ENCODE data around the gene POLD2. TPM values are rescaled to one million over a fixed set of nuclear protein-coding genes. Genes with fewer than 3 reads are reported as not detected.

Gene POLD2
- total RNA-seq, 1 donor from 2014 or later: 78.0 TPM

DNA sequence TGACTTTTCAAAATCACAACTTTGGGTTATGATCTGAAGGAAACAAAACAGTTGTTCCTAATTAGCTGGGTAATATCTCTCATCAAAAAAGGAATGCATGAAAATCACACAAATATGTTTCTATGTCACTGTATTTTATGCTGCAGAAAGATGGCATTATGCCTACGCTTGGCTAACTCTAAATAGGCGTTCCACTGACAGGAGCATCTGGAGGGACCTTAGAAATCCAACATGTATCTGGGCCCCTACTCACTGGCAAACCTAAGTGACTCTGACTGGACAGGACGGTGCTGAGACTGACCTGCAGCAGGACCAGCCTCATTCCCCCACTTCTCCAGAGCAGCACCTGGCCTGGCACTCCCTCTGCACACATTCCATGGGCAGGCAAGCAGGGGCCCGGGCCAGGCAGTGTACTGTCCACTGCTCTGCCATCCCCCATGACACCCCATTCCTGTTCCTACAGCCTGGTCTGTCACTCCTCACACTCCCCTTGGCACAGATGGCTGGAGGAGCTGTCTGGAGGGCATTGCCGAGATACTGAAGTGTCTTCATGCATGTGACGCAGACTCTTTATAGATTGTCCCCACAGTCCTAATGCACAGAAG is 20.4 kb upstream of the POLD2 start:
- no peak overlapping the region for H3K27ac ChIP-seq (replicated peaks)
- intact Hi-C loops (cut with micrococcal nuclease): no loop called here

DNA sequence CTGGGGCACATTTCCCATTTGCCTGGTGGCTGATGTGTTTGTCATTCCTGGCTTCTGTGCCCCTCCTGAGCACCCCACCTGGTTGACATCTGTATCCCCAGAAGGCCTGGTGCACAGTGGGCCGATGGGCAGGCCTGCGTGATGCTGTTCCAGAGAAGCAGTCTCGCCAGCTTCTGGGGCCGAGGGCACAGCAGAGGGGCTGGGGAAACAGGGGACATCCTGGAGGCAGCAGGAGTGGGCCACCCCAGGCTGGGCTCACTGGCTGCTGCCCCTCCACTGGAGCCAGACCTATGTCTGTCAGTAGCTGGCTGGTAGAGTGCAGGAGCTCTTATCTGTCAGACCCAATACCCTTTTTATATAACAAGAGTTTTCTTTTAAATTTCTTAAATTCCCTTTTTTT is 18.7 kb upstream of the POLD2 start:
- H3K36me3 ChIP-seq: no peaks in the 10 kb centered on the region
- H3K9me3 ChIP-seq (replicated peaks): no peaks in the 10 kb centered on the region
- H3K27ac ChIP-seq (replicated peaks): peak overlapping the region; percentile 63
- H3K4me3 ChIP-seq: no peak overlapping the region
- no peak for DNase-seq
- H3K4me1 ChIP-seq: peaks cover 30% of the 10 kb centered on the region
- TF ChIP-seq, protein P1, sequence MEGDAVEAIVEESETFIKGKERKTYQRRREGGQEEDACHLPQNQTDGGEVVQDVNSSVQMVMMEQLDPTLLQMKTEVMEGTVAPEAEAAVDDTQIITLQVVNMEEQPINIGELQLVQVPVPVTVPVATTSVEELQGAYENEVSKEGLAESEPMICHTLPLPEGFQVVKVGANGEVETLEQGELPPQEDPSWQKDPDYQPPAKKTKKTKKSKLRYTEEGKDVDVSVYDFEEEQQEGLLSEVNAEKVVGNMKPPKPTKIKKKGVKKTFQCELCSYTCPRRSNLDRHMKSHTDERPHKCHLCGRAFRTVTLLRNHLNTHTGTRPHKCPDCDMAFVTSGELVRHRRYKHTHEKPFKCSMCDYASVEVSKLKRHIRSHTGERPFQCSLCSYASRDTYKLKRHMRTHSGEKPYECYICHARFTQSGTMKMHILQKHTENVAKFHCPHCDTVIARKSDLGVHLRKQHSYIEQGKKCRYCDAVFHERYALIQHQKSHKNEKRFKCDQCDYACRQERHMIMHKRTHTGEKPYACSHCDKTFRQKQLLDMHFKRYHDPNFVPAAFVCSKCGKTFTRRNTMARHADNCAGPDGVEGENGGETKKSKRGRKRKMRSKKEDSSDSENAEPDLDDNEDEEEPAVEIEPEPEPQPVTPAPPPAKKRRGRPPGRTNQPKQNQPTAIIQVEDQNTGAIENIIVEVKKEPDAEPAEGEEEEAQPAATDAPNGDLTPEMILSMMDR (IDR thresholded peaks at IDR 0.05; ENCODE audit: borderline replicate concordance): no peak
- H3K27me3 ChIP-seq (ENCODE audit: low read depth): peaks cover 17% of the 10 kb centered on the region
- intact Hi-C loops (cut with micrococcal nuclease): no loop called here

More for the DNA sequence above, 20.4 kb upstream of the POLD2 start:
- Histone ChIP-seq H3K4me3 (no peak overlapping the region), H3K36me3 (no peaks in the 10 kb centered on the region), H3K9me3 (replicated peaks) (no peaks in the 10 kb centered on the region), H3K27me3 (ENCODE audit: low read depth) (peaks cover 25% of the 10 kb centered on the region), H3K4me1 (peaks cover 30% of the 10 kb centered on the region)
- TF ChIP-seq, protein P1 (IDR thresholded peaks at IDR 0.05; ENCODE audit: borderline replicate concordance): no peak
- DNase-seq: no peak

DNA sequence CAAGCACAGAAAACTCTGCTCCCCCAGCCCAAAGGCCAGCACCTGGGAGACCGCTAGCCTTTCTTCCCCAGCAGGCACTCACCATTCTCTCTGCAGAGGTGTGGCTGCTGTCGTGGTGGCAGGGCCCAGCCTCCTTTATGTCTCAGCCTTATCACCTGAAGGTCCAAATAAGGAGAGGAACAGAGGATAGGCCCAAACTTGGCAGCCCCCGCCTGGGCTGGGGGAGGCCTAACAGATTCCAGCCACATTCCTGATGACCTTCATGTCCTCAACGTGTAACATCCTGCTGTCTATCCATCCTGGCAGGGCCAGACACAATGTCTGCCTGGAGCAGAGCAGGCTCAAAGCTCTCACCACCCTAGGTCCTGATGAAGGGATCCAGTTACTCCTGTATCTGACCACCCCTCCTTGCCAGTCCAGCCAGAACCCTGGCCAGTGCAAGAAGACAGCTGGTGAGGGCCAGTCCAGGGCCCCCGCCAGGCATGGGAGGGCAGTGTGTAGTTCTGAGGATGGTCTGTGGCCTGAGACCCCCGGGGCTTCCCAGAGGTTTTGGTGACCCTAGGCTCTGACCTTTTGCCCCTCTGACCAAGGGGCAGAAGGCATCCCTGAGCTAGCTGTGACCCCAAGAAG is 18.0 kb upstream of the POLD2 start, which contains the start of gene MYL7:
Gene MYL7, minus strand, starts transcription at position 112 of the 630 bp plus-strand sequence. Its CDS starts 27 bp downstream, at position 85.
- H3K4me1 ChIP-seq: peaks cover 26% of the 10 kb centered on the region
- no peaks in the 10 kb centered on the region for H3K9me3 ChIP-seq (replicated peaks)
- peak within 1 kb of the TSS; percentile 59 for H3K4me3 ChIP-seq
- peak within 1 kb of the TSS; percentile 63 for H3K27ac ChIP-seq (replicated peaks)
- H3K27me3 ChIP-seq (ENCODE audit: low read depth): peaks cover 12% of the 10 kb centered on the region
- DNase-seq: no peak
- H3K36me3 ChIP-seq: no peaks in the 10 kb centered on the region
- TF ChIP-seq, protein P1 (IDR thresholded peaks at IDR 0.05; ENCODE audit: borderline replicate concordance): no peak
- intact Hi-C loops (cut with micrococcal nuclease): no loop called here

GRCh38 chr7:44140341-44140740 is 17.0 kb upstream of the POLD2 start:
- no peaks in the 10 kb centered on the region for H3K9me3 ChIP-seq (replicated peaks)
- H3K4me1 ChIP-seq: peaks cover 27% of the 10 kb centered on the region
- intact Hi-C loops (cut with micrococcal nuclease): no loop called here
- TF ChIP-seq, protein P1 (IDR thresholded peaks at IDR 0.05; ENCODE audit: borderline replicate concordance): no peak
- H3K4me3 ChIP-seq: peak overlapping the region; percentile 59
- H3K27me3 ChIP-seq (ENCODE audit: low read depth): peaks cover 2% of the 10 kb centered on the region
- DNase-seq: no peak
- no peaks in the 10 kb centered on the region for H3K36me3 ChIP-seq
- H3K27ac ChIP-seq (replicated peaks): peak overlapping the region; percentile 63

- intact Hi-C loops (cut with micrococcal nuclease): no loop called here
- no peak for DNase-seq
- H3K4me3 ChIP-seq: peak overlapping the region; percentile 59
- peaks cover 29% of the 10 kb centered on the region for H3K4me1 ChIP-seq
- TF ChIP-seq, protein P1 (IDR thresholded peaks at IDR 0.05; ENCODE audit: borderline replicate concordance): no peak
- H3K36me3 ChIP-seq: no peaks in the 10 kb centered on the region
- no peaks in the 10 kb centered on the region for H3K27me3 ChIP-seq (ENCODE audit: low read depth)
- H3K9me3 ChIP-seq (replicated peaks): no peaks in the 10 kb centered on the region
- H3K27ac ChIP-seq (replicated peaks): peak overlapping the region; percentile 63
These were observed 16.1 kb upstream of the POLD2 start for GRCh38 chr7:44139311-44140010.

Measured in left ventricle myocardium inferior (tissue), 1 donor.